ENCODE data around the gene STK17A. TPM values are rescaled to one million over a fixed set of nuclear protein-coding genes. Genes with fewer than 3 reads are reported as not detected.
"Not testable (repeated sequence)": the region's sequence is repeated elsewhere in the genome, so short reads cannot be mapped to it uniquely, and the experiment has no call there.

STK17A gene
- total RNA-seq, 1 donor from 2014 or later, result 19.3 TPM

DNA sequence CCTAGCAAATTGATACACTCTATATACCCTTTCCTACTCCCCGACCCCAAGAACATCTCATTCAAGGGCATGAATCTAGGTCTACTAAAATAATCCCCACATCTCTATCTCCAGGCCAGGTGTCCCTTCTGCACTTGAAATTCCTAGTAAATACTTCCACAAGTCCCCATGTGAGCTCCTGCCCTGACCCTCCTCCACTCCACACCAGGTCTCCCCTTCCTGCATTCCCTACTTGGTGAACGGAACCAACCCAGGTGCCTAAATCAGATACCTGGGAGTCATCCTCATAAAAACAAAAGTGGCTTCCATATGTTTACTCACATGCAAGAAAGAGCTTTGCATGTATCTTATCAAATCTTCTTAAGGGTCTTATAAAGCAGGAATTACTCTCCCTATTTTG is 77.2 kb downstream of the STK17A start:
- DNase-seq, result no peak

DNA sequence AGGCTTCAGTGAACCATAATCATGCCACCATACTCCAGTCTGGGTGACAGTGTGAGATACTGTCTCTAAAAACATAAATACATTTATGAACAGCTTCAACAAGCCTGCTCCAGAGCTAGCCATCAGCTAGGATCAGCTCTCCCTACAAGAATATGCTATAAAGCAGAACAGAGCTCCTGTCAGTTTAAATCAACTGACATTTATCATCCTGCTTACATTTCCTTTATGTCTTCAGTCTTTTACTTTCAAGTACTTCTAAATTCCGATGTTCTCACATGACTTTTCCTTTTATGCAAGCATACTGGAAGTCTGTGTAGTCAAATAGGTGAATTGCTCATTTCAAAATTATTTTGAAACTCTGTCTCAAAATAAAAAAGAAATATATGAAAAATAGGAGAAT is 81.8 kb downstream of the STK17A start:
- DNase-seq, result no peak

DNA sequence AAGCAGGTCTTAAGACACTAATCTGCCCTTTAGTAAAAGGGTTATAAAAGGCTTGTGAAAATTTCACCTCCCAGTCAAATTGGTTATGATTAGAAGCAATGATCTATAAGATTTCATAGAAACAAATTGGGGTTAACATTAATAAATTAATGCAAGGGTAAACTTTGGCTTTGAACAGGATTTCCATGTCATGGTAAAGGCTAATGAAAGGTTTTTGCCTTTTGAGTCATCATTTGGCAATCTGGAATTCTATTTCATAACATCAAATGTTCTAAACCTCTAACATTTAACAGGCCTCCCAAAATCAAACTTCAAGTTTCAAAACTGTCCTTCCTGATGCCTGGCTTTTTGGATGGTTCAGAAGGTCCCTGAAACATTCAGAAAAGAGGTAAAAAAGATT is 84.0 kb downstream of the STK17A start:
- DNase-seq, result no peak

DNA sequence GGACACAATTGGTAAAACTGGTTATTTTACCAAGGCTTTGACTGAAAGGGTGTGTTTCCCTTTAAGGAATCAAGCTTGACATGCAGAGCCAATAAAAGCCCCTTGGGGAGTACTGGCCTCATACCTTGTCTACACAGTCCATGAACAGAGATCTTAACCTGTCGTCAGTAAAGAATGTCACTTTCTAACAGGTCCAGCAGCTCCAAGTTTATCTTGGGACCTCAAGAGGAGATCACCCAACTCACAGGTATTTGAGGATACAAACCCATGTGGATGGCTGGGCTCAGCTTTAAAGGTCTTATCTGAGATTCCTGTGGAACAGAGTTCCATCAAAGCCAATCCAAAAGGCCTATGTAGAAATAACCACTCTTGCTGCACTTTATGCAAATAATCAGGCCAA is 85.1 kb downstream of the STK17A start:
- DNase-seq, result no peak

DNA sequence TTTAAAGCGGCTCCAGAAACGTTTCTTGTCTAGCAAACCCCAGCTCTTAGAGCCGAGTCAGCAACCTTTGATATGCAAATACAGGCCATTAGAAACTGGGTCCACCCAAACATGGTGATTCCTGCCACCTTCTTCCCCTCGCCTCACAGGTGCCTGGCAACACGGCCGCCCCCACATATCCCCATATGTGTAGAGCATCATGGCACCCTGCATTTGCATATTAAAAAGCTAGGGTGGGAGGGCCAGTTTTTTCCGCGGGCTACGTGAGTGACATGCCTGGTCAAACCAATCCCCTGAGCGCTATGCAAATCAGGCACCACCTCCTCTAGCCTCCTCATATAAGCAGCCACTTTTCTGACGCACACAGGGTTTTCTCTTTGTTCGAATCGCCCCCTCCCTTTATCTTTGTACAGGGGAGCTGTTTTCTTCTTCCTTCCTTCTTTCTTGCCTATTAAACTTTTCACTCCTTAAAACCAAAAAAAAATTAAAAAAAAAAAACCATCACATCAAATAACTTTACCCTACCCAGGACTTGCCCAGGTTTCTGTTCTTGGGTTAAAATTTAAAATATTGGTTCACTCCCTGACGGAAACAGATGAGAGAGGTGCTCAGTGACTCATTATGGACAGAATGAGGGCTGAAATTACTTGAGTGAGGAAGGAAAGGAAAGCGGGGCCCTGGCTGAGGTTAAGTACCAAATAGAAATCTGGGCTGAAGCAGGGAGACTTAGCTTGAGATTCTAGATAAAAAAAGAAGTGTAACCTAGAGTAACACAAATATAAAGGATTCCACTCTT is 86.6 kb downstream of the STK17A start:
- DNase-seq, result no peak

DNA sequence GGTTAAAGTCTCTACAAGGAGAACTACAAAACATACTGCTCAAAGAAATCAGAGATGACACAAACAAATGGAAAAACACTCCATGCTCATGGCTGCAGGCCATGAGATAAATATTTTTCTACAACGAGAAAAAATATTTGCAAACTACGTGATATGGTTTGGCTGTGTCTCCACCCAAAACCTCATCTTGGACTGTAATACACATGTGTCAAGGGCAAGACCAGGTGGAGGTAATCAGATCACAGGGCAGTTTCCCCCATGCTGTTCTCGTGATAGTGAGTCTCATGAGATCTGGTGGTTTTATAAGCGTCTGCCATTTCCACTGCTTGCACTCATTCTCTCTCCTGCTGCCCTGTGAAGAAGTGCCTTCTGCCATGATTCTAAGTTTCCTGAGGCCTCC is 88.6 kb downstream of the STK17A start:
- no peak for DNase-seq

DNA sequence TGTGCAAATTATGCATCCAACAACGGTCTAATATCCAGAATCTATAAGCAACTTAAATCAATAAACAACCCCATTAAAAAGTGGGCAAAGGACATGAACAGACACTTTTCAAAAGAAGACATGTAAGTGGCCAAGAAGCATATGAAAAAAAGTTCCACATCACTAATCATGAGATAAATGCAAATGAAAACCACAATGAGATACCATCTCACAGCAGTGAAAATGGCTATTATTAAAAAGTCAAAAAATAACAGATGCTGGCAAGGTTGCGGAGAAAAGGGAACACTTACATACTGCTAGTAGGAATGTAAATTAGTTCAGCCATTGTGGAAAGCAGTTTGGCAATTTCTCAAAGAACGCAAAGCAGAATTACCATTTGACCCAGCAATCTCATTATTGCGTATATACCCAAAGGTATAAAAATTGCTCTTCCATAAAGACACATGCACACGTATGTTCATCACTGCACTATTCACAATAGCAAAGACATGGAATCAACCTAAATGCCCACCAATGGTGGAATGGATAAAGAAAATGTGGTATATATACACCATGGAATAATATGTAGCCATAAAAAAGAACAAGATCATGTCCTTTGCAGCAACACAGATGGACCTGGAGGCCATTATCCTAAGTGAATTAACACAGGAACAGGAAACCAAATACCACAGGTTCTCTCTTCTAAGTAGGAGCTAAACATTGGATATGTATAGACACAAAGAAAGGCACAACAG is 90.5 kb downstream of the STK17A start:
- DNase-seq, result not testable (repeated sequence)

DNA sequence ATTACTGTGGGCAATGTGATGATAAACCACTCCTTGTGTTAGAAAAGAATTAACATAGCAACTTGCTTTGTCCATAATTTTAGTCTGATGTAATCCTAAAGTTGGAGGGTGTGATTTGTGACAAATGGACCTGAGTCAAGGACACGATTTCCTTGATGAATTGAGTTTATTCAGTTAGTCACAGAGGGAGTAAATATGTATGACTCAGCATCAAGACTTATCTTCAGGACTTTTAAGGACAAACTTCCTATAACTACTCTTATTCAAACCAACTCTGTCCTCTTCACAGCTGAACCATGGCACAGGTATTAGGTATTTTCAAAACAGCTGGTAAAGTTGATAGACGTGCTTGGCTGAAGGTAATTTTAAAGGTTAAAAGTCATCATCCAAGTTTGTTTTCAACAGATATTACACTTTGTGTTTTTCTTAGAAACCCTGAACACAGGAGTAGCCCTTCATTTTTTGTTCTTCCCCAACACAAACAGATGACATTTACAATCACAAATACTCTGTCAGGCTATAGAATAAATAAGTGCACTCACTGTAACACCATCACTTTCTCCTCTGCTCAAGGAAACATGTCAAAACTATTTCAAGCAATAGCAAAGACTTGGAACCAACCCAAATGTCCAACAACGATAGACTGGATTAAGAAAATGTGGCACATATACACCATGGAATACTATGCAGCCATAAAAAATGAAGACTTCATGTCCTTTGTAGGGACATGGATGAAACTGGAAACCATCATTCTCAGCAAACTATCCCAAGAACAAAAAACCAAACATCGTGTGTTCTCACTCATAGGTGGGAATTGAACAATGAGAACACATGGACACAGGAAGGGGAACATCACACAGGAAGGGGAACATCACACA is 91.9 kb downstream of the STK17A start:
- no peak for DNase-seq

Other genes starting within 250 kb of the STK17A start
- gene COA1, start 146.4 kb downstream of the STK17A start, total RNA-seq, result 40.4 TPM
- 21.7 TPM for gene BLVRA, start 175.6 kb downstream of the STK17A start, total RNA-seq